Gastroesophageal sphincter (tissue), 3 donors: ENCODE data around the gene TMEM235.

Source experiments
- EP300 ChIP-seq: sonication (generic); formaldehyde crosslinking; IDR thresholded peaks from one replicate; pipeline ENCODE4 v1.6.1; 2017; ENCODE audit warnings: antibody characterized with exemption, mild to moderate bottlenecking
- POLR2A ChIP-seq, 2 donors: fragments of 450-650 bp; IDR thresholded peaks; one replicate each; pipeline ENCODE4 v1.6.1; 2017; ENCODE audit warnings: antibody characterized with exemption in 2 of 2, mild to moderate bottlenecking in 2 of 2, moderate library complexity in 1 of 2
- POLR2AphosphoS5 ChIP-seq: sonication (generic); formaldehyde crosslinking; IDR thresholded peaks from one replicate; pipeline ENCODE4 v1.6.1; 2017; ENCODE audit warnings: antibody characterized with exemption
- TF ChIP-seq, protein P1 (sequence below), 4 experiments: fragments of 200-600 bp in 2 of 4; fragments of 450-650 bp in 2 of 4; sonication (generic) in 1 of 4; IDR thresholded peaks; one replicate each; pipeline ENCODE4 v1.5.1; 2017 to 2019; ENCODE audit warnings: antibody characterized with exemption in 4 of 4, mild to moderate bottlenecking in 2 of 4, moderate library complexity in 2 of 4

DNA sequence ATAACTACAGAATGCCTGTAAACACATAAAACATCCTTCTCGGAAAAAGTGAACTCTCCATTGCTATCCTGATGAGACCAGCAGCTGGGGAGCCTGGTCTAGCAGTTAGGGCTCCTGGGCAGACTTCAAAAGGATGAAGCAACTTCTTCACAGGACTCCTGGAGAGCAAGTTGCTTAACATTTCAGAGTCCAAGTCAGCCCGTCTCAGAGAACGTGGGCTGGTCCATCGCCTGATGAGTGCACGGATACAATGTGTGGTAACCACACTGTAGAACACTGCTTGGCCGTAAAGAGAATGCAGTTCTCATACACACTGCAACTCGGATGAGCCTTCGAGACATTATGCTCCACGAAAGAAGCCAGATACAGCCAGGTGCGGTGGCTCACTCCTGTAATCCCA, 52.7 kb downstream of the TMEM235 start:
- TF ChIP-seq, protein P1, sequence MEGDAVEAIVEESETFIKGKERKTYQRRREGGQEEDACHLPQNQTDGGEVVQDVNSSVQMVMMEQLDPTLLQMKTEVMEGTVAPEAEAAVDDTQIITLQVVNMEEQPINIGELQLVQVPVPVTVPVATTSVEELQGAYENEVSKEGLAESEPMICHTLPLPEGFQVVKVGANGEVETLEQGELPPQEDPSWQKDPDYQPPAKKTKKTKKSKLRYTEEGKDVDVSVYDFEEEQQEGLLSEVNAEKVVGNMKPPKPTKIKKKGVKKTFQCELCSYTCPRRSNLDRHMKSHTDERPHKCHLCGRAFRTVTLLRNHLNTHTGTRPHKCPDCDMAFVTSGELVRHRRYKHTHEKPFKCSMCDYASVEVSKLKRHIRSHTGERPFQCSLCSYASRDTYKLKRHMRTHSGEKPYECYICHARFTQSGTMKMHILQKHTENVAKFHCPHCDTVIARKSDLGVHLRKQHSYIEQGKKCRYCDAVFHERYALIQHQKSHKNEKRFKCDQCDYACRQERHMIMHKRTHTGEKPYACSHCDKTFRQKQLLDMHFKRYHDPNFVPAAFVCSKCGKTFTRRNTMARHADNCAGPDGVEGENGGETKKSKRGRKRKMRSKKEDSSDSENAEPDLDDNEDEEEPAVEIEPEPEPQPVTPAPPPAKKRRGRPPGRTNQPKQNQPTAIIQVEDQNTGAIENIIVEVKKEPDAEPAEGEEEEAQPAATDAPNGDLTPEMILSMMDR (IDR thresholded peaks at IDR 0.05) = no peak
- TF ChIP-seq POLR2AphosphoS5 = no peak
- TF ChIP-seq POLR2A (IDR thresholded peaks at IDR 0.05) = no peak
- TF ChIP-seq EP300 = no peak
